K562 (cell line): Measurements from ENCODE around the gene CD300LB.
A peak's percentile ranks its signal among the peaks of the same experiment; 100 is the strongest.

Source experiments
- CBX3 ChIP-seq, 2 experiments: IDR thresholded peaks; 1 replicate in 1 of 2; 2 replicates in 1 of 2; pipeline ENCODE4 v1.6.1; 2012; ENCODE audit warnings: inconsistent platforms in 2 of 2, low read length in 2 of 2, borderline replicate concordance in 1 of 2, control low read depth in 1 of 2
- CTCF ChIP-seq, 3 experiments: IDR thresholded peaks in 2 of 3; conservative IDR thresholded peaks in 1 of 3; 2 replicates each; pipeline ENCODE4 v1.5.1; 2011 to 2012; ENCODE audit warnings: low read length in 3 of 3, mild to moderate bottlenecking in 3 of 3, control low read depth in 2 of 3, improper control_type of control experiment in 1 of 3, inconsistent platforms in 1 of 3, low read depth in 1 of 3, mixed read lengths in 1 of 3, moderate library complexity in 1 of 3; ENCODE audit not compliant: insufficient read depth in 2 of 3
- GATAD2B ChIP-seq: fragments of 450-650 bp; IDR thresholded peaks from 2 replicates; pipeline ENCODE4 v1.6.1; 2017; ENCODE audit warnings: mild to moderate bottlenecking, borderline replicate concordance
- HDAC2 ChIP-seq: fragments of 450-650 bp; IDR thresholded peaks from 2 replicates; pipeline ENCODE4 v1.6.1; 2016; ENCODE audit warnings: mild to moderate bottlenecking
- MIER1 ChIP-seq: fragments of 450-650 bp; IDR thresholded peaks from 2 replicates; pipeline ENCODE4 v1.6.1; 2016; ENCODE audit warnings: antibody characterized with exemption, mild to moderate bottlenecking, low read depth
- MLLT1 ChIP-seq, 2 experiments: fragments of 450-650 bp; IDR thresholded peaks; 2 replicates each; pipeline ENCODE4 v1.6.1; 2016
- MTA3 ChIP-seq: fragments of 450-650 bp; formaldehyde crosslinking; IDR thresholded peaks from 2 replicates; pipeline ENCODE4 v1.6.1; 2017; ENCODE audit warnings: mild to moderate bottlenecking, borderline replicate concordance
- NFIX ChIP-seq: fragments of 250-450 bp; sonication (Bioruptor Pico); IDR thresholded peaks from 2 replicates; pipeline ENCODE4 v1.4.0; 2020; ENCODE audit warnings: low read depth, mild to moderate bottlenecking, moderate library complexity
- POLR2AphosphoS5 ChIP-seq: IDR thresholded peaks from 2 replicates; pipeline ENCODE4 v1.6.1; 2011; ENCODE audit warnings: mild to moderate bottlenecking, low read depth, low read length, moderate library complexity; ENCODE audit not compliant: control insufficient read depth, insufficient read depth
- SMAD3 ChIP-seq: fragments of 450-650 bp; formaldehyde crosslinking; conservative IDR thresholded peaks from 2 replicates; pipeline ENCODE4 v1.4.0; 2020; ENCODE audit warnings: mild to moderate bottlenecking
- USF1 ChIP-seq: sonication (generic); formaldehyde crosslinking; IDR thresholded peaks from 2 replicates; pipeline ENCODE4 v1.9.0; 2022; ENCODE audit warnings: mild to moderate bottlenecking, missing genetic modification reagents
- ZNF217 ChIP-seq: sonication (generic); formaldehyde crosslinking; IDR thresholded peaks from 2 replicates; pipeline ENCODE4 v1.8.0; 2022; ENCODE audit warnings: mild to moderate bottlenecking, missing genetic modification reagents
- TF ChIP-seq, protein P1 (sequence below), 2 experiments: fragments of 450-650 bp in 1 of 2; sonication (generic) in 1 of 2; formaldehyde crosslinking in 1 of 2; IDR thresholded peaks; 2 replicates each; pipeline versions ENCODE4 v1.7.1 to v1.9.0; 2016 to 2022; ENCODE audit warnings: inconsistent platforms in 1 of 2, mild to moderate bottlenecking in 1 of 2, missing genetic modification reagents in 1 of 2
- TF ChIP-seq, protein P2 (sequence below), 2 experiments: fragments of 450-650 bp in 1 of 2; IDR thresholded peaks; 2 replicates each; pipeline ENCODE4 v1.6.1; 2011 to 2017; ENCODE audit warnings: low read depth in 2 of 2, antibody characterized with exemption in 1 of 2, borderline replicate concordance in 1 of 2, low read length in 1 of 2, mild to moderate bottlenecking in 1 of 2, mixed read lengths in 1 of 2; ENCODE audit not compliant: control insufficient read depth in 1 of 2

DNA sequence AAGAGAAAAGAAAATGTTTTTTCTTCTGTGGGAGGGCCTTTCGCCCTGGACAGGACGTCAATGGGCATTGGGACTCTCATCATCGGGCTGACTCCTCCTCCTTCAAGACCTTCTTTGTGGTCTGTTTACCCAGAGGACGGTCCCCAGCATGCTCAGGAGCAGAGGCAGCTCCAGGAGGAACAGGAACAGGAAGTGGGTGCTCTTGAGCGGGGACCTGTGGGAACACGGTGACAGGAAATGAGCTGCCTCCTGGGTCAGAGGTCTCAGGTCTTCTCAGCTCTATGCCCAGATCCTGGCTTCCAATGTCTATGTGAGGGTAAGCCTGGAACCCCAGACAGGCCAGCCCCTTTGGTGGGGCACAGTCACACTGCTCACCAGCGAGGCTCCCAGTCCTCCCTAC is 48.6 kb upstream of the CD300LB start:
- TF ChIP-seq, protein P1, sequence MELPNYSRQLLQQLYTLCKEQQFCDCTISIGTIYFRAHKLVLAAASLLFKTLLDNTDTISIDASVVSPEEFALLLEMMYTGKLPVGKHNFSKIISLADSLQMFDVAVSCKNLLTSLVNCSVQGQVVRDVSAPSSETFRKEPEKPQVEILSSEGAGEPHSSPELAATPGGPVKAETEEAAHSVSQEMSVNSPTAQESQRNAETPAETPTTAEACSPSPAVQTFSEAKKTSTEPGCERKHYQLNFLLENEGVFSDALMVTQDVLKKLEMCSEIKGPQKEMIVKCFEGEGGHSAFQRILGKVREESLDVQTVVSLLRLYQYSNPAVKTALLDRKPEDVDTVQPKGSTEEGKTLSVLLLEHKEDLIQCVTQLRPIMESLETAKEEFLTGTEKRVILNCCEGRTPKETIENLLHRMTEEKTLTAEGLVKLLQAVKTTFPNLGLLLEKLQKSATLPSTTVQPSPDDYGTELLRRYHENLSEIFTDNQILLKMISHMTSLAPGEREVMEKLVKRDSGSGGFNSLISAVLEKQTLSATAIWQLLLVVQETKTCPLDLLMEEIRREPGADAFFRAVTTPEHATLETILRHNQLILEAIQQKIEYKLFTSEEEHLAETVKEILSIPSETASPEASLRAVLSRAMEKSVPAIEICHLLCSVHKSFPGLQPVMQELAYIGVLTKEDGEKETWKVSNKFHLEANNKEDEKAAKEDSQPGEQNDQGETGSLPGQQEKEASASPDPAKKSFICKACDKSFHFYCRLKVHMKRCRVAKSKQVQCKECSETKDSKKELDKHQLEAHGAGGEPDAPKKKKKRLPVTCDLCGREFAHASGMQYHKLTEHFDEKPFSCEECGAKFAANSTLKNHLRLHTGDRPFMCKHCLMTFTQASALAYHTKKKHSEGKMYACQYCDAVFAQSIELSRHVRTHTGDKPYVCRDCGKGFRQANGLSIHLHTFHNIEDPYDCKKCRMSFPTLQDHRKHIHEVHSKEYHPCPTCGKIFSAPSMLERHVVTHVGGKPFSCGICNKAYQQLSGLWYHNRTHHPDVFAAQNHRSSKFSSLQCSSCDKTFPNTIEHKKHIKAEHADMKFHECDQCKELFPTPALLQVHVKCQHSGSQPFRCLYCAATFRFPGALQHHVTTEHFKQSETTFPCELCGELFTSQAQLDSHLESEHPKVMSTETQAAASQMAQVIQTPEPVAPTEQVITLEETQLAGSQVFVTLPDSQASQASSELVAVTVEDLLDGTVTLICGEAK (IDR thresholded peaks at IDR 0.05): peak; percentile 63; the same call in 1 of the 2 replicates
- TF ChIP-seq, protein P1 (CRISPR knock-in tag; IDR thresholded peaks at IDR 0.05): no peak
- TF ChIP-seq CTCF (IDR thresholded peaks at IDR 0.05 in 2 of 3, conservative IDR thresholded peaks at IDR 0.05 in 1 of 3; ENCODE audit: insufficient read depth in 2 of 3, low read depth in 1 of 3, low read length in 3 of 3): no peak
- no peak for TF ChIP-seq ZNF217
- TF ChIP-seq, protein P2, sequence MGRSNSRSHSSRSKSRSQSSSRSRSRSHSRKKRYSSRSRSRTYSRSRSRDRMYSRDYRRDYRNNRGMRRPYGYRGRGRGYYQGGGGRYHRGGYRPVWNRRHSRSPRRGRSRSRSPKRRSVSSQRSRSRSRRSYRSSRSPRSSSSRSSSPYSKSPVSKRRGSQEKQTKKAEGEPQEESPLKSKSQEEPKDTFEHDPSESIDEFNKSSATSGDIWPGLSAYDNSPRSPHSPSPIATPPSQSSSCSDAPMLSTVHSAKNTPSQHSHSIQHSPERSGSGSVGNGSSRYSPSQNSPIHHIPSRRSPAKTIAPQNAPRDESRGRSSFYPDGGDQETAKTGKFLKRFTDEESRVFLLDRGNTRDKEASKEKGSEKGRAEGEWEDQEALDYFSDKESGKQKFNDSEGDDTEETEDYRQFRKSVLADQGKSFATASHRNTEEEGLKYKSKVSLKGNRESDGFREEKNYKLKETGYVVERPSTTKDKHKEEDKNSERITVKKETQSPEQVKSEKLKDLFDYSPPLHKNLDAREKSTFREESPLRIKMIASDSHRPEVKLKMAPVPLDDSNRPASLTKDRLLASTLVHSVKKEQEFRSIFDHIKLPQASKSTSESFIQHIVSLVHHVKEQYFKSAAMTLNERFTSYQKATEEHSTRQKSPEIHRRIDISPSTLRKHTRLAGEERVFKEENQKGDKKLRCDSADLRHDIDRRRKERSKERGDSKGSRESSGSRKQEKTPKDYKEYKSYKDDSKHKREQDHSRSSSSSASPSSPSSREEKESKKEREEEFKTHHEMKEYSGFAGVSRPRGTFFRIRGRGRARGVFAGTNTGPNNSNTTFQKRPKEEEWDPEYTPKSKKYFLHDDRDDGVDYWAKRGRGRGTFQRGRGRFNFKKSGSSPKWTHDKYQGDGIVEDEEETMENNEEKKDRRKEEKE (IDR thresholded peaks at IDR 0.05; ENCODE audit: borderline replicate concordance in 1 of 2, control insufficient read depth in 1 of 2, low read depth in 2 of 2, low read length in 1 of 2): no peak
- no peak for TF ChIP-seq MIER1
- TF ChIP-seq SMAD3 (CRISPR knock-in tag): no peak
- no peak for TF ChIP-seq MLLT1 (IDR thresholded peaks at IDR 0.05)
- no peak for TF ChIP-seq USF1
- TF ChIP-seq MTA3: no peak
- no peak for TF ChIP-seq NFIX (CRISPR knock-in tag)
- TF ChIP-seq GATAD2B: no peak
- no peak for TF ChIP-seq HDAC2
- TF ChIP-seq POLR2AphosphoS5: no peak
- no peak for TF ChIP-seq CBX3 (IDR thresholded peaks at IDR 0.05; ENCODE audit: borderline replicate concordance in 1 of 2, low read length in 2 of 2)
